ENCODE measurements around the gene SBNO1.

GRCh38 chr12:123278101-123278627 is 86.5 kb downstream of the SBNO1 start:
- TF ChIP-seq CTCF (IDR thresholded peaks at IDR 0.05; ENCODE audit: low read depth, low read length) (no peak), POLR2A (IDR thresholded peaks at IDR 0.05; ENCODE audit: extremely low read depth, insufficient read length) (no peak)
- TF ChIP-seq, protein P1, sequence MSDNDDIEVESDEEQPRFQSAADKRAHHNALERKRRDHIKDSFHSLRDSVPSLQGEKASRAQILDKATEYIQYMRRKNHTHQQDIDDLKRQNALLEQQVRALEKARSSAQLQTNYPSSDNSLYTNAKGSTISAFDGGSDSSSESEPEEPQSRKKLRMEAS (IDR thresholded peaks at IDR 0.05; ENCODE audit: low read depth, low read length) = no peak
